Measurements from ENCODE around the gene RPL32. TPM values are rescaled to one million over a fixed set of nuclear protein-coding genes. Genes with fewer than 3 reads are reported as not detected.
"Not testable (repeated sequence)": the region's sequence is repeated elsewhere in the genome, so short reads cannot be mapped to it uniquely, and the experiment has no call there.

Gene RPL32
- total and polyA plus RNA-seq, 2 donors (not counting 1 experiment from before 2014, with no cell fraction given) = 1,244 to 1,855 TPM

- no peak overlapping the region for H3K27ac ChIP-seq (ENCODE audit: insufficient read depth, low read length)
- no peak overlapping the region for H3K4me2 ChIP-seq (ENCODE audit: extremely low read depth, insufficient read depth, low read length)
- H3K9me3 ChIP-seq (ENCODE audit: control insufficient read depth, insufficient read depth, low read depth, low read length) = no peaks in the 10 kb centered on the region
- DNase-seq (ENCODE audit: low read depth in 2 of 2) = peak; percentile 24 to 46
- no peaks in the 10 kb centered on the region for H3K4me1 ChIP-seq (ENCODE audit: control insufficient read depth, extremely low read depth, insufficient read depth, low read length)
- peaks cover 3% of the 10 kb centered on the region for H3K27me3 ChIP-seq (ENCODE audit: control insufficient read depth, insufficient read depth, low read length)
- H3K9ac ChIP-seq (ENCODE audit: insufficient read depth, low read length) = no peak overlapping the region
- no peaks in the 10 kb centered on the region for H3K36me3 ChIP-seq (ENCODE audit: control insufficient read depth, insufficient read depth, low read length)
- TF ChIP-seq EZH2 (IDR thresholded peaks at IDR 0.05; ENCODE audit: low read length, missing control alignments) (no peak), CTCF (conservative IDR thresholded peaks at IDR 0.05 in 1 of 2, IDR thresholded peaks at IDR 0.05 in 1 of 2; ENCODE audit: low read depth in 1 of 2, low read length in 2 of 2) (no peak)
- H2AFZ ChIP-seq (ENCODE audit: low read length) = no peak overlapping the region
- H3K79me2 ChIP-seq (ENCODE audit: control insufficient read depth, insufficient read depth, low read length) = no peaks in the 10 kb centered on the region
- no peak overlapping the region for H3K4me3 ChIP-seq (replicated peaks in 1 of 4; ENCODE audit: control extremely low read depth in 1 of 4, insufficient read depth in 1 of 4, low read depth in 3 of 4, low read length in 4 of 4)
- H4K20me1 ChIP-seq (ENCODE audit: control insufficient read depth, extremely low read depth, insufficient read depth, low read length) = no peaks in the 10 kb centered on the region
Observed at GRCh38 chr3:12884186-12884680, 42.9 kb upstream of the RPL32 start.

- Histone ChIP-seq H3K27me3 (ENCODE audit: control insufficient read depth, insufficient read depth, low read length) (peaks cover 3% of the 10 kb centered on the region), H3K4me1 (ENCODE audit: control insufficient read depth, extremely low read depth, insufficient read depth, low read length) (no peaks in the 10 kb centered on the region), H3K4me3 (replicated peaks in 1 of 4; ENCODE audit: control extremely low read depth in 1 of 4, insufficient read depth in 1 of 4, low read depth in 3 of 4, low read length in 4 of 4) (no peak overlapping the region), H3K27ac (ENCODE audit: insufficient read depth, low read length) (no peak overlapping the region), H4K20me1 (ENCODE audit: control insufficient read depth, extremely low read depth, insufficient read depth, low read length) (no peaks in the 10 kb centered on the region), H2AFZ (ENCODE audit: low read length) (no peak overlapping the region), H3K9ac (ENCODE audit: insufficient read depth, low read length) (no peak overlapping the region), H3K36me3 (ENCODE audit: control insufficient read depth, insufficient read depth, low read length) (no peaks in the 10 kb centered on the region), H3K79me2 (ENCODE audit: control insufficient read depth, insufficient read depth, low read length) (no peaks in the 10 kb centered on the region), H3K4me2 (ENCODE audit: extremely low read depth, insufficient read depth, low read length) (no peak overlapping the region), H3K9me3 (ENCODE audit: control insufficient read depth, insufficient read depth, low read depth, low read length) (no peaks in the 10 kb centered on the region)
- TF ChIP-seq EZH2 (IDR thresholded peaks at IDR 0.05; ENCODE audit: low read length, missing control alignments) = no peak
- no peak for TF ChIP-seq CTCF (conservative IDR thresholded peaks at IDR 0.05 in 1 of 2, IDR thresholded peaks at IDR 0.05 in 1 of 2; ENCODE audit: low read depth in 1 of 2, low read length in 2 of 2)
- DNase-seq (ENCODE audit: low read depth in 2 of 2) = no peak
Observed at GRCh38 chr3:12882336-12883310, 41.3 kb upstream of the RPL32 start.

DNA sequence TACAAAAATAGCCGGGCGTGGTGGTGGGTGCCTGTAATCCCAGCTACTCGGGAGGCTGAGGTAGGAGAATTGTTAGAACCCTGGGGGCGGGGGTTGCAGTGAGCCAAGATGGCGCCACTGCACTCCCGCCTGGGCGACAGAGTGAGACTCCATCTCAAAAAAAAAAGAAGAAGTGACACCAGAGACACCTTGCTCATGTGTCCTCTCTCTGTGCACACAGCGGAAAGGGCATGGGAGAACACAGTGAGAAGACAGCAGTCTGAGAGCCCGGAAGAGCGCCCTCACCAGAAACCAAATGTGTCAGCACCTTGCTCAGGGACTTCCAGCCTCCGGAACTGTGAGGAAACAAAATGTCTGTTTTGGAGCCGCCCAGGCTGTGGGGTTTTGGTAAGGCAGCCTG is 40.5 kb upstream of the RPL32 start:
- not testable (repeated sequence) for H3K27ac ChIP-seq (ENCODE audit: insufficient read depth, low read length); H3K9ac ChIP-seq (ENCODE audit: insufficient read depth, low read length); H3K9me3 ChIP-seq (ENCODE audit: control insufficient read depth, insufficient read depth, low read depth, low read length); H3K79me2 ChIP-seq (ENCODE audit: control insufficient read depth, insufficient read depth, low read length); H3K4me1 ChIP-seq (ENCODE audit: control insufficient read depth, extremely low read depth, insufficient read depth, low read length); H3K4me3 ChIP-seq (replicated peaks in 1 of 4; ENCODE audit: control extremely low read depth in 1 of 4, insufficient read depth in 1 of 4, low read depth in 3 of 4, low read length in 4 of 4); H4K20me1 ChIP-seq (ENCODE audit: control insufficient read depth, extremely low read depth, insufficient read depth, low read length); H3K4me2 ChIP-seq (ENCODE audit: extremely low read depth, insufficient read depth, low read length); H2AFZ ChIP-seq (ENCODE audit: low read length); DNase-seq (ENCODE audit: low read depth in 2 of 2); H3K36me3 ChIP-seq (ENCODE audit: control insufficient read depth, insufficient read depth, low read length); H3K27me3 ChIP-seq (ENCODE audit: control insufficient read depth, insufficient read depth, low read length)

Data from fibroblast of lung (primary cell).